HCT116 (cell line): ENCODE data around the gene SIRPA. TPM values are rescaled to one million over a fixed set of nuclear protein-coding genes. Genes with fewer than 3 reads are reported as not detected.

Experiments used
- ATAC-seq: fragments of 200-7000 bp; cut with Tn5 transposase; 2 replicates; pipeline ENCODE4 v1.9.1; 2020; ENCODE audit warnings: mild to moderate bottlenecking, moderate library complexity
- BruUV-seq: library from RNA; stranded (reverse); fragments of 400-500 nt; replicated peaks from 2 replicates; lab custom pipeline; 2021; lab: Mats Ljungman, UMichigan
- CTCF ChIA-PET: fragments of 300-600 bp; sonication (Branson Sonifier 250); formaldehyde crosslinking; loops from one replicate; lab custom pipeline; 2021; ENCODE audit warnings: antibody characterized with exemption; lab: Charles Lee
- POLR2A ChIA-PET: fragments of 300-600, 350-600 bp; sonication (Branson Sonifier 250); formaldehyde crosslinking; loops from one replicate; lab custom pipeline; 2021; ENCODE audit warnings: antibody characterized with exemption; lab: Charles Lee
- RAD21 ChIA-PET, 2 experiments: fragments of 300-600 bp; sonication (Branson Sonifier 250); formaldehyde crosslinking; loops; one replicate each; lab custom pipeline; 2023; ENCODE audit warnings: low total read pairs in 2 of 2; ENCODE audit not compliant: uncharacterized antibody in 2 of 2, unreplicated experiment in 2 of 2, low non-redundant PET in 1 of 2; lab: Charles Lee
- DNase-seq: peaks from one replicate; pipeline ENCODE4 v3.0.0-alpha.2; 2010; ENCODE audit warnings: low read depth, low spot score
- H2AFZ ChIP-seq: fragments of 200-600 bp; shearing (Covaris generic), sonication (generic); 2 replicates; pipeline ENCODE4 v1.6.1; 2017; ENCODE audit warnings: low read depth, mixed run types, mixed read lengths, antibody characterized with exemption, low read length; ENCODE audit not compliant: poor library complexity, severe bottlenecking
- H3K27ac ChIP-seq: 2 replicates; pipeline ENCODE4 v1.5.1; 2012; ENCODE audit warnings: low read depth, low read length
- H3K27me3 ChIP-seq: fragments of 200-600 bp; sonication (generic); 2 replicates; pipeline ENCODE4 v1.6.1; 2016; ENCODE audit warnings: mixed run types, low read length, mixed read lengths; ENCODE audit not compliant: insufficient read depth
- H3K36me3 ChIP-seq, 2 experiments: fragments of 200-500 bp in 1 of 2; fragments of 200-600 bp in 1 of 2; sonication (Bioruptor generic) in 1 of 2; sonication (generic) in 1 of 2; 2 replicates each; pipeline versions ENCODE4 v1.5.1 to v1.6.1; 2014 to 2016; ENCODE audit warnings: low read length in 2 of 2, inconsistent platforms in 1 of 2, mixed read lengths in 1 of 2, mixed run types in 1 of 2; ENCODE audit not compliant: insufficient read depth in 2 of 2, control insufficient read depth in 1 of 2
- H3K4me1 ChIP-seq, 2 experiments: fragments of 200-600 bp in 1 of 2; sonication (generic) in 1 of 2; 2 replicates each; pipeline versions ENCODE4 v1.5.1 to v1.6.1; 2012 to 2017; ENCODE audit warnings: low read length in 2 of 2, inconsistent platforms in 1 of 2, mild to moderate bottlenecking in 1 of 2, mixed read lengths in 1 of 2, mixed run types in 1 of 2, moderate library complexity in 1 of 2; ENCODE audit not compliant: insufficient read depth in 2 of 2, control insufficient read depth in 1 of 2
- H3K4me2 ChIP-seq: fragments of 200-600 bp; sonication (generic); 2 replicates; pipeline ENCODE4 v1.6.1; 2017; ENCODE audit warnings: mixed run types, low read length, mixed read lengths
- H3K4me3 ChIP-seq, 2 experiments: fragments of 200-600 bp in 1 of 2; sonication (generic) in 1 of 2; replicated peaks in 1 of 2; 2 replicates each; pipeline ENCODE4 v1.5.1; 2011 to 2016; ENCODE audit warnings: low read length in 2 of 2, control low read depth in 1 of 2, low read depth in 1 of 2, mild to moderate bottlenecking in 1 of 2, mixed read lengths in 1 of 2, mixed run types in 1 of 2
- H3K79me2 ChIP-seq: fragments of 200-600 bp; sonication (generic); 2 replicates; pipeline ENCODE4 v1.6.1; 2017; ENCODE audit warnings: mild to moderate bottlenecking, mixed run types, low read length, moderate library complexity, mixed read lengths; ENCODE audit not compliant: insufficient read depth
- H3K9ac ChIP-seq: fragments of 200-600 bp; sonication (generic); 2 replicates; pipeline ENCODE4 v1.6.1; 2016; ENCODE audit warnings: low read length, mixed read lengths
- H3K9me2 ChIP-seq: fragments of 200-600 bp; sonication (generic), shearing (Covaris generic); 2 replicates; pipeline ENCODE4 v1.6.1; 2017; ENCODE audit warnings: mixed run types, mild to moderate bottlenecking, moderate library complexity; ENCODE audit not compliant: insufficient read depth
- H3K9me3 ChIP-seq, 2 experiments: fragments of 200-500 bp in 1 of 2; fragments of 200-600 bp in 1 of 2; sonication (Bioruptor generic) in 1 of 2; sonication (generic) in 1 of 2; 2 replicates each; pipeline ENCODE4 v1.6.1; 2014 to 2017; ENCODE audit warnings: low read length in 2 of 2, mixed read lengths in 2 of 2, inconsistent platforms in 1 of 2, low read depth in 1 of 2, mild to moderate bottlenecking in 1 of 2, mixed run types in 1 of 2, moderate library complexity in 1 of 2; ENCODE audit not compliant: control insufficient read depth in 1 of 2, insufficient read depth in 1 of 2
- H4K20me1 ChIP-seq: fragments of 200-600 bp; sonication (generic), shearing (Covaris generic); 2 replicates; pipeline ENCODE4 v1.6.1; 2017; ENCODE audit warnings: mixed run types, mild to moderate bottlenecking, moderate library complexity; ENCODE audit not compliant: insufficient read depth
- ATF3 ChIP-seq: IDR thresholded peaks from 2 replicates; pipeline ENCODE4 v1.6.1; 2012
- CBX3 ChIP-seq: IDR thresholded peaks from 2 replicates; pipeline ENCODE4 v1.6.1; 2012; ENCODE audit warnings: low read depth
- EGR1 ChIP-seq: IDR thresholded peaks from 2 replicates; pipeline ENCODE4 v1.6.1; 2012; ENCODE audit warnings: low read depth
- ELF1 ChIP-seq: IDR thresholded peaks from 2 replicates; pipeline ENCODE4 v1.6.1; 2012; ENCODE audit warnings: low read depth, borderline replicate concordance
- EZH2 ChIP-seq: fragments of 200-600 bp; sonication (generic); IDR thresholded peaks from 2 replicates; pipeline ENCODE4 v1.6.1; 2017; ENCODE audit warnings: antibody characterized with exemption, mixed run types
- JUND ChIP-seq: IDR thresholded peaks from 2 replicates; pipeline ENCODE4 v1.6.1; 2012
- RAD21 ChIP-seq: IDR thresholded peaks from 2 replicates; pipeline ENCODE4 v1.6.1; 2012; ENCODE audit warnings: low read depth, mild to moderate bottlenecking
- SP1 ChIP-seq: IDR thresholded peaks from 2 replicates; pipeline ENCODE4 v1.6.1; 2012; ENCODE audit warnings: low read depth
- SRF ChIP-seq: IDR thresholded peaks from 2 replicates; pipeline ENCODE4 v1.6.1; 2012; ENCODE audit warnings: low read depth
- TCF7L2 ChIP-seq: IDR thresholded peaks from 2 replicates; pipeline ENCODE4 v1.7.0; 2011; ENCODE audit warnings: borderline replicate concordance, inconsistent platforms; ENCODE audit not compliant: insufficient read depth, insufficient read length; ENCODE audit errors: extremely low read depth
- YY1 ChIP-seq: IDR thresholded peaks from 2 replicates; pipeline ENCODE4 v1.6.1; 2011; ENCODE audit warnings: low read length, low read depth, moderate library complexity, mild to moderate bottlenecking; ENCODE audit not compliant: insufficient replicate concordance; ENCODE audit errors: extremely low read depth
- ZFX ChIP-seq: fragments of 450-650 bp; IDR thresholded peaks from 2 replicates; pipeline ENCODE4 v1.6.1; 2017
- ZNF274 ChIP-seq: fragments of 200-500 bp; sonication (Bioruptor generic); IDR thresholded peaks from 2 replicates; pipeline ENCODE4 v1.6.1; 2014; ENCODE audit warnings: mild to moderate bottlenecking, low read depth, low read length, inconsistent platforms
- intact Hi-C: fragments of 100-400 bp; cut with micrococcal nuclease; formaldehyde crosslinking; loops from 2 replicates; pipeline ENCODE4 v1.10.0; 2022
- total RNA-seq: library from RNA; stranded (reverse); gene quantifications from one replicate; pipeline ENCODE4 v1.2.1, GENCODE V29; 2021; ENCODE audit not compliant: unreplicated experiment
- TF ChIP-seq, protein P1 (sequence below), 3 experiments: fragments of 200-600 bp in 1 of 3; sonication (generic) in 1 of 3; IDR thresholded peaks in 2 of 3; conservative IDR thresholded peaks in 1 of 3; 2 replicates each; pipeline ENCODE4 v1.5.1; 2012 to 2017; ENCODE audit warnings: low read depth in 2 of 3, low read length in 2 of 3, antibody characterized with exemption in 1 of 3, borderline replicate concordance in 1 of 3, control low read depth in 1 of 3, mild to moderate bottlenecking in 1 of 3, mixed read lengths in 1 of 3, mixed run types in 1 of 3, moderate library complexity in 1 of 3; ENCODE audit not compliant: insufficient read depth in 1 of 3
- TF ChIP-seq, protein P2 (sequence below): IDR thresholded peaks from 2 replicates; pipeline ENCODE4 v1.6.1; 2011; ENCODE audit warnings: mild to moderate bottlenecking, low read length, moderate library complexity; ENCODE audit not compliant: insufficient replicate concordance; ENCODE audit errors: extremely low read depth

SIRPA gene
- total RNA-seq, 1 experiment from 2014 or later = 15.3 TPM

- Histone ChIP-seq H3K27ac (no peak overlapping the region), H2AFZ (no peak overlapping the region), H4K20me1 (no peaks in the 10 kb centered on the region), H3K4me3 (no peak overlapping the region), H3K4me1 (peaks cover 0 to 6% of the 10 kb centered on the region in 2 experiments; a peak in 1 of 4 replicates), H3K9me3 (no peaks in the 10 kb centered on the region), H3K9me2 (no peaks in the 10 kb centered on the region), H3K9ac (no peak overlapping the region), H3K27me3 (no peaks in the 10 kb centered on the region), H3K4me2 (no peak overlapping the region), H3K79me2 (no peaks in the 10 kb centered on the region), H3K36me3 (no peaks in the 10 kb centered on the region)
- ATAC-seq (no peak), DNase-seq (no peak)
- ChIA-PET RAD21 (no interaction called here), CTCF (no interaction called here), POLR2A (no interaction called here)
- TF ChIP-seq, protein P1, sequence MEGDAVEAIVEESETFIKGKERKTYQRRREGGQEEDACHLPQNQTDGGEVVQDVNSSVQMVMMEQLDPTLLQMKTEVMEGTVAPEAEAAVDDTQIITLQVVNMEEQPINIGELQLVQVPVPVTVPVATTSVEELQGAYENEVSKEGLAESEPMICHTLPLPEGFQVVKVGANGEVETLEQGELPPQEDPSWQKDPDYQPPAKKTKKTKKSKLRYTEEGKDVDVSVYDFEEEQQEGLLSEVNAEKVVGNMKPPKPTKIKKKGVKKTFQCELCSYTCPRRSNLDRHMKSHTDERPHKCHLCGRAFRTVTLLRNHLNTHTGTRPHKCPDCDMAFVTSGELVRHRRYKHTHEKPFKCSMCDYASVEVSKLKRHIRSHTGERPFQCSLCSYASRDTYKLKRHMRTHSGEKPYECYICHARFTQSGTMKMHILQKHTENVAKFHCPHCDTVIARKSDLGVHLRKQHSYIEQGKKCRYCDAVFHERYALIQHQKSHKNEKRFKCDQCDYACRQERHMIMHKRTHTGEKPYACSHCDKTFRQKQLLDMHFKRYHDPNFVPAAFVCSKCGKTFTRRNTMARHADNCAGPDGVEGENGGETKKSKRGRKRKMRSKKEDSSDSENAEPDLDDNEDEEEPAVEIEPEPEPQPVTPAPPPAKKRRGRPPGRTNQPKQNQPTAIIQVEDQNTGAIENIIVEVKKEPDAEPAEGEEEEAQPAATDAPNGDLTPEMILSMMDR (IDR thresholded peaks at IDR 0.05 in 2 of 3, conservative IDR thresholded peaks at IDR 0.05 in 1 of 3; ENCODE audit: borderline replicate concordance in 1 of 3, insufficient read depth in 1 of 3, low read depth in 2 of 3, low read length in 2 of 3) = no peak
- TF ChIP-seq EZH2 = no peak
- no peak for TF ChIP-seq TCF7L2
- TF ChIP-seq ZNF274 = no peak
- no peak for TF ChIP-seq SP1
- no TSS peak for BruUV-seq
- intact Hi-C loops = no loop called here
Observed at GRCh38 chr20:1877609-1878200, 17.5 kb upstream of the SIRPA start.

DNA sequence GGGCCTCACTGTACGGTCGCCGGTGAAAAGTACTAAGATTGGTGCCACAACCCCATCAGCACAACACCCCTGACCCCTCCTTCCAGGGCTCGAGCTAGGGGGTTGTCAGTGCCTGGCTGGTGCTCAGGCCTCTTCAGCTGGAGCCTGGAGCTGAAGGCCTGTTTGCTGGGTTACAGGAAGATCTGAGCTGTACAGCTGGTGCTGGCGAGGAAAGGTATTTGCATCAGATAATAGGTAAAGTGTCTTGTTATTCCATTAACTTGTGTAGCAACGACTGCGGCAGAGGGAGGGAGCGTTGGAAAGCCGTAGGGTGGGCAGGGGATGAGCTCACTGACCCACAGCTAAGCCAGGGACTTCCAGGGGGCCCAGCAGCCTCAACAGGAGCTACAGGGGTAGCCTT, 15.8 kb upstream of the SIRPA start:
- no peaks in the 10 kb centered on the region for H4K20me1 ChIP-seq
- no peaks in the 10 kb centered on the region for H3K36me3 ChIP-seq
- ATAC-seq (no peak), DNase-seq (no peak)
- intact Hi-C loops = no loop called here
- RAD21 ChIA-PET = no interaction called here
- H3K9me2 ChIP-seq = no peaks in the 10 kb centered on the region
- H3K4me3 ChIP-seq = no peak overlapping the region
- H3K9me3 ChIP-seq = no peaks in the 10 kb centered on the region
- POLR2A ChIA-PET = interaction anchor here (1.3 kb wide), 1 partner anchor 11 kb away, joined by 3 read pairs; no protein-coding TSS in a partner anchor
- no peak overlapping the region for H2AFZ ChIP-seq
- no peak for TF ChIP-seq CBX3
- no peak for TF ChIP-seq ELF1
- TF ChIP-seq JUND = no peak
- TF ChIP-seq RAD21 = no peak
- no peak for TF ChIP-seq ZFX
- TF ChIP-seq YY1 = no peak
- TF ChIP-seq, protein P2, sequence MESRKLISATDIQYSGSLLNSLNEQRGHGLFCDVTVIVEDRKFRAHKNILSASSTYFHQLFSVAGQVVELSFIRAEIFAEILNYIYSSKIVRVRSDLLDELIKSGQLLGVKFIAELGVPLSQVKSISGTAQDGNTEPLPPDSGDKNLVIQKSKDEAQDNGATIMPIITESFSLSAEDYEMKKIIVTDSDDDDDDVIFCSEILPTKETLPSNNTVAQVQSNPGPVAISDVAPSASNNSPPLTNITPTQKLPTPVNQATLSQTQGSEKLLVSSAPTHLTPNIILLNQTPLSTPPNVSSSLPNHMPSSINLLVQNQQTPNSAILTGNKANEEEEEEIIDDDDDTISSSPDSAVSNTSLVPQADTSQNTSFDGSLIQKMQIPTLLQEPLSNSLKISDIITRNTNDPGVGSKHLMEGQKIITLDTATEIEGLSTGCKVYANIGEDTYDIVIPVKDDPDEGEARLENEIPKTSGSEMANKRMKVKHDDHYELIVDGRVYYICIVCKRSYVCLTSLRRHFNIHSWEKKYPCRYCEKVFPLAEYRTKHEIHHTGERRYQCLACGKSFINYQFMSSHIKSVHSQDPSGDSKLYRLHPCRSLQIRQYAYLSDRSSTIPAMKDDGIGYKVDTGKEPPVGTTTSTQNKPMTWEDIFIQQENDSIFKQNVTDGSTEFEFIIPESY = no peak
- no peak for TF ChIP-seq ATF3
- no peak for TF ChIP-seq SRF
- no peak for TF ChIP-seq TCF7L2
- TF ChIP-seq EGR1 = no peak
- no peaks in the 10 kb centered on the region for H3K79me2 ChIP-seq
- peaks cover 0 to 4% of the 10 kb centered on the region in 2 experiments; a peak in 1 of 4 replicates for H3K4me1 ChIP-seq
- CTCF ChIA-PET = no interaction called here
- no peak overlapping the region for H3K9ac ChIP-seq
- no peak overlapping the region for H3K27ac ChIP-seq
- BruUV-seq = no TSS peak
- H3K4me2 ChIP-seq = no peak overlapping the region
- H3K27me3 ChIP-seq = no peaks in the 10 kb centered on the region
